Brain microvascular endothelial cell (primary cell): Measurements from ENCODE around the gene PHACTR1.

Experiments
- DNase-seq: peaks from one replicate; pipeline ENCODE4 v3.0.0-alpha.2; 2020
- H3K27ac ChIP-seq: fragments of 250-450 bp; sonication (Bioruptor Pico); 2 replicates; pipeline ENCODE4 v1.5.1; 2020; ENCODE audit warnings: mild to moderate bottlenecking, moderate library complexity
- H3K27me3 ChIP-seq: fragments of 250-450 bp; sonication (Bioruptor Pico); replicated peaks from 2 replicates; pipeline ENCODE4 v1.5.1; 2020; ENCODE audit warnings: mild to moderate bottlenecking
- H3K36me3 ChIP-seq: fragments of 250-450 bp; sonication (Bioruptor Pico); replicated peaks from 2 replicates; pipeline ENCODE4 v1.5.1; 2020; ENCODE audit warnings: mild to moderate bottlenecking
- H3K4me3 ChIP-seq: 2 replicates; pipeline ENCODE4 v1.5.1; 2011; ENCODE audit warnings: low read depth, mild to moderate bottlenecking, control low read depth, low read length, moderate library complexity
- in situ Hi-C: cut with HindIII; loops from 2 replicates; pipeline ENCODE4 v1.10.0; 2017; ENCODE audit warnings: low sequenced_read_pairs, low pct_ligation_motif_present
- TF ChIP-seq, protein P1 (sequence below): IDR thresholded peaks from 2 replicates; pipeline ENCODE4 v1.5.1; 2011; ENCODE audit warnings: low read depth, mild to moderate bottlenecking, moderate library complexity, low read length, control low read depth, inconsistent platforms; ENCODE audit errors: missing control alignments

Gene PHACTR1

DNA sequence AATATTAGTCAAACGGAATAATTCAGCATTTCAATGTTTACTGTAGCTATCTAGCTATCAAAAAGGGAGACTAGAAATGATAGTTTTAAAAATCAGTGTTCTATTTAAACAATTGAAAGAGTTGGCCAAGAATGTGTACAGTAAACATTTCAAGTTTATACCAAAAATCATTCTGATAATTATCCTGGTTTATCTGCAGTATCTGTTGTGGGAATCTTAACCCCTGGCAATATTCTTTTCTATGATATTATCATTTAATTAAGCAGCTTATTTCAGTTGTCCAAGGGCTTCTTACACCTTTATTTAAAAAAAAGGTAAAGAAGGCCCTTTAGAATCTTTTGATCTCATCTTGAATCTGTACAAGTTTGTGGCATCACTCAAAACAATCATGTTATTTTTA, 125.1 kb downstream of the PHACTR1 start:
- in situ Hi-C loops: no loop called here
- Histone ChIP-seq H3K27me3 (no peaks in the 10 kb centered on the region), H3K27ac (no peak overlapping the region), H3K36me3 (no peaks in the 10 kb centered on the region), H3K4me3 (no peak overlapping the region)
- TF ChIP-seq, protein P1, sequence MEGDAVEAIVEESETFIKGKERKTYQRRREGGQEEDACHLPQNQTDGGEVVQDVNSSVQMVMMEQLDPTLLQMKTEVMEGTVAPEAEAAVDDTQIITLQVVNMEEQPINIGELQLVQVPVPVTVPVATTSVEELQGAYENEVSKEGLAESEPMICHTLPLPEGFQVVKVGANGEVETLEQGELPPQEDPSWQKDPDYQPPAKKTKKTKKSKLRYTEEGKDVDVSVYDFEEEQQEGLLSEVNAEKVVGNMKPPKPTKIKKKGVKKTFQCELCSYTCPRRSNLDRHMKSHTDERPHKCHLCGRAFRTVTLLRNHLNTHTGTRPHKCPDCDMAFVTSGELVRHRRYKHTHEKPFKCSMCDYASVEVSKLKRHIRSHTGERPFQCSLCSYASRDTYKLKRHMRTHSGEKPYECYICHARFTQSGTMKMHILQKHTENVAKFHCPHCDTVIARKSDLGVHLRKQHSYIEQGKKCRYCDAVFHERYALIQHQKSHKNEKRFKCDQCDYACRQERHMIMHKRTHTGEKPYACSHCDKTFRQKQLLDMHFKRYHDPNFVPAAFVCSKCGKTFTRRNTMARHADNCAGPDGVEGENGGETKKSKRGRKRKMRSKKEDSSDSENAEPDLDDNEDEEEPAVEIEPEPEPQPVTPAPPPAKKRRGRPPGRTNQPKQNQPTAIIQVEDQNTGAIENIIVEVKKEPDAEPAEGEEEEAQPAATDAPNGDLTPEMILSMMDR: no peak
- no peak for DNase-seq

DNA sequence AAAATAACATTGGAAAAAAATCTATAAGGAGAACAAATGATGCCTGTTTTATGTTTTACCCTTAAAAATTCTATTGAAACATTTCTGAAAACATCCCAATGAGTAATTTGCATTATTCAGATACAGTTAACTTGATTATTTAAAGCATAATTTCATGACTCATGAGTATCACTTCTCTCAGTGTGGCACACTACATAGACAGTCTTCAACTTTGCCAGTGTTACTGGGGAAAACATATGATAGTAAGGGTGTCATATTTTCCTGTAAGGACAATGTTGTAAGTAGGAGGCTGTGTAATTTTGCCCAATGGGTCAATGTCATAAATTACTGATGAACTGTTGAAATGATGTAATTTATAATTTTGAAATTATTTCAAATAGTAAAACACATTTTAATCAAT, 125.5 kb downstream of the PHACTR1 start:
- no peaks in the 10 kb centered on the region for H3K27me3 ChIP-seq
- no peaks in the 10 kb centered on the region for H3K36me3 ChIP-seq
- in situ Hi-C loops: no loop called here
- DNase-seq: no peak
- TF ChIP-seq, protein P1: no peak
- H3K4me3 ChIP-seq: no peak overlapping the region
- no peak overlapping the region for H3K27ac ChIP-seq

GRCh38 chr6:12842658-12843057, 126.1 kb downstream of the PHACTR1 start:
- Histone ChIP-seq H3K27ac (no peak overlapping the region), H3K36me3 (no peaks in the 10 kb centered on the region), H3K4me3 (no peak overlapping the region), H3K27me3 (no peaks in the 10 kb centered on the region)
- no peak for DNase-seq
- in situ Hi-C loops: no loop called here
- TF ChIP-seq, protein P1: no peak

- Histone ChIP-seq H3K4me3 (no peak overlapping the region), H3K27ac (no peak overlapping the region), H3K27me3 (no peaks in the 10 kb centered on the region), H3K36me3 (no peaks in the 10 kb centered on the region)
- in situ Hi-C loops: no loop called here
- TF ChIP-seq, protein P1: peak; percentile 68
- DNase-seq: peak; percentile 3
Measured at GRCh38 chr6:12844284-12845223, 128.0 kb downstream of the PHACTR1 start.

DNA sequence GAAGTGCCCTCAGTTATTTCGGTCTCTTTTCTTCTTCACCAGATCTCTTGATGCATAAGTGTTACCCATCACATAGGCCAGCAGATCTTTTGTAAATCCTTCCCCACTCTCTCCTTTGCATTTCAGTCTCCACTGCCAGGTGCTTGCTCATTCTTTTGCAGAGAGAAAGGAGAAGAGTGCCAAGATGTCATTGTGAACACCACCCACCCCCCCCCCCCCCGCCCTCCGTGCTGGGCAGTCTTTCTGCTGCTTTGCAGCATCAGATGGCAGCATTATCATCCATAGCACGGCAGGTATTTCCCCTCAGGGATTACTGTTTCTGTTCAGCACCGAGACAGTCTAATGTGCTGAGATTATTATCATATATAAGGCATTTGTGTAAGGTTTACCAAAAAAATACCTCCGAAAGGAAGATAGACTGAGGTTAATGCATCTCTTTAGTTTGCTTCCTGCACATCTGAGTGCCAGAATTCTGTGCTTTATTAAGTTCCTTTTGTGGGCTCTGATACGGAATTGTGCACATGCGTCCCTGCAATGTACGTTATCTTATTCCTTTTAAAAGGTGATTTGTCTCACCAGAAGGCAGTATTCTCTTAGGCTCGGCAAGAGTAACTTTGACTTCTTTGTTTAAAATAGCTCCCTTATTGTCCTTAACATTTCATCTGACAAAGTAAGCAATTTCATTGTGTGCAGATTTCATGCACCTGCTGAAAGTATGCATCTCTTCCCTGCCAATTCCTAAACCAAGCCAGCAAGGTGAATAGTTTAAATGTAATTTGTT, 128.8 kb downstream of the PHACTR1 start:
- no peak for DNase-seq
- in situ Hi-C loops: no loop called here
- TF ChIP-seq, protein P1: no peak
- H3K27ac ChIP-seq: no peak overlapping the region
- no peaks in the 10 kb centered on the region for H3K27me3 ChIP-seq
- no peak overlapping the region for H3K4me3 ChIP-seq
- no peaks in the 10 kb centered on the region for H3K36me3 ChIP-seq
